RWPE1 (cell line): ENCODE results near the gene B3GAT2.
"Not testable (repeated sequence)": the region's sequence is repeated elsewhere in the genome, so short reads cannot be mapped to it uniquely, and the experiment has no call there.

Experiments used
- CTCF ChIA-PET: fragments of 350-600 bp; sonication (Branson Sonifier 250); formaldehyde crosslinking; extraction: SDS; loops from one replicate; lab custom pipeline; 2021; lab: Yijun Ruan, JAX
- POLR2A ChIA-PET: fragments of 400-600 bp; formaldehyde crosslinking; extraction: SDS; loops from one replicate; lab custom pipeline; 2020; ENCODE audit warnings: antibody characterized with exemption; ENCODE audit not compliant: low non-redundant PET; lab: Yijun Ruan, JAX
- DNase-seq: peaks from one replicate; pipeline ENCODE4 v3.0.0; 2012; ENCODE audit warnings: low spot score
- H3K27ac ChIP-seq: fragments of 450-650 bp; 2 replicates; pipeline ENCODE4 v1.5.1; 2017
- TF ChIP-seq, protein P1 (sequence below): fragments of 450-650 bp; conservative IDR thresholded peaks from 2 replicates; pipeline ENCODE4 v1.5.1; 2017; ENCODE audit warnings: low read depth, mild to moderate bottlenecking

B3GAT2 gene

GRCh38 chr6:70955441-70956190 is 1.2 kb downstream of the B3GAT2 start:
- CTCF ChIA-PET = interaction anchor here (0.5 to 1.8 kb wide), 13 partner anchors 27 to 737 kb away, joined by 3 to 17 read pairs (median 4); no protein-coding TSS in a partner anchor
- TF ChIP-seq, protein P1, sequence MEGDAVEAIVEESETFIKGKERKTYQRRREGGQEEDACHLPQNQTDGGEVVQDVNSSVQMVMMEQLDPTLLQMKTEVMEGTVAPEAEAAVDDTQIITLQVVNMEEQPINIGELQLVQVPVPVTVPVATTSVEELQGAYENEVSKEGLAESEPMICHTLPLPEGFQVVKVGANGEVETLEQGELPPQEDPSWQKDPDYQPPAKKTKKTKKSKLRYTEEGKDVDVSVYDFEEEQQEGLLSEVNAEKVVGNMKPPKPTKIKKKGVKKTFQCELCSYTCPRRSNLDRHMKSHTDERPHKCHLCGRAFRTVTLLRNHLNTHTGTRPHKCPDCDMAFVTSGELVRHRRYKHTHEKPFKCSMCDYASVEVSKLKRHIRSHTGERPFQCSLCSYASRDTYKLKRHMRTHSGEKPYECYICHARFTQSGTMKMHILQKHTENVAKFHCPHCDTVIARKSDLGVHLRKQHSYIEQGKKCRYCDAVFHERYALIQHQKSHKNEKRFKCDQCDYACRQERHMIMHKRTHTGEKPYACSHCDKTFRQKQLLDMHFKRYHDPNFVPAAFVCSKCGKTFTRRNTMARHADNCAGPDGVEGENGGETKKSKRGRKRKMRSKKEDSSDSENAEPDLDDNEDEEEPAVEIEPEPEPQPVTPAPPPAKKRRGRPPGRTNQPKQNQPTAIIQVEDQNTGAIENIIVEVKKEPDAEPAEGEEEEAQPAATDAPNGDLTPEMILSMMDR = peak; percentile 93
- peak; percentile 63 for DNase-seq
- POLR2A ChIA-PET = interaction anchor here (0.5 kb wide), 1 partner anchor 733 kb away, joined by 3 read pairs; no protein-coding TSS in a partner anchor
- no peak overlapping the region for H3K27ac ChIP-seq

- TF ChIP-seq, protein P1 = no peak
- no peak for DNase-seq
- ChIA-PET CTCF (interaction anchor here (1.7 kb wide), 1 partner anchor 247 kb away, joined by 15 read pairs; no protein-coding TSS in a partner anchor), POLR2A (no interaction called here)
- no peak overlapping the region for H3K27ac ChIP-seq
Measured at GRCh38 chr6:70954750-70955149, 2.1 kb downstream of the B3GAT2 start.

- ChIA-PET POLR2A (no interaction called here), CTCF (no interaction called here)
- no peak for DNase-seq
- H3K27ac ChIP-seq = no peak overlapping the region
- TF ChIP-seq, protein P1 = no peak
Measured at GRCh38 chr6:70954176-70954575, 2.7 kb downstream of the B3GAT2 start.

DNA sequence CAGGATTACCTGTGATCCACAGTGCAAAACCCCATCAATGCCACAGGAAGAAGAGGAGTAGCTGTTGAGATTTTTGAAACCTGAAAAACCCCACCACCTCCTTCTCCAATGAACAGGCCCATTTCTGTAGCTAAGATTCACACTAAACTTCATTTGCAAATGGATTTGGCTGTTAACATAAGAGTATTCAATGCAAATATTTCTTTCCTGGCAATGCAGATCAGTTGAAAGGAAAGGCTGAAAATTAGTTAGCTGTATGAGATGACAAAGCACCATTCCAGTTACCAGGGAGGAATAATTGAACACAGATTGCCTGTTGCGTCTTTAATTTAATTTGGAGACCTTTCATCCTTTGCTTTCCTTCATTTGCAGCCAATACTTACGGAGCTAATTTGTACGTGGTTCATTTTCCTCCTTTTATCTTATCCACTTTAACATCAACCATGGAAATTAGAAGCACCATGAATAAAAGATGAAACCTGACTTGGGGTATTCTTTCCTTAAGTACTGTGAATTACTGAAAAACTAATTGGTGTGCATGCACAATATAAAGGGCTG is 4.2 kb downstream of the B3GAT2 start:
- no peak for DNase-seq
- no peak overlapping the region for H3K27ac ChIP-seq
- ChIA-PET POLR2A (no interaction called here), CTCF (no interaction called here)
- TF ChIP-seq, protein P1 = no peak

DNA sequence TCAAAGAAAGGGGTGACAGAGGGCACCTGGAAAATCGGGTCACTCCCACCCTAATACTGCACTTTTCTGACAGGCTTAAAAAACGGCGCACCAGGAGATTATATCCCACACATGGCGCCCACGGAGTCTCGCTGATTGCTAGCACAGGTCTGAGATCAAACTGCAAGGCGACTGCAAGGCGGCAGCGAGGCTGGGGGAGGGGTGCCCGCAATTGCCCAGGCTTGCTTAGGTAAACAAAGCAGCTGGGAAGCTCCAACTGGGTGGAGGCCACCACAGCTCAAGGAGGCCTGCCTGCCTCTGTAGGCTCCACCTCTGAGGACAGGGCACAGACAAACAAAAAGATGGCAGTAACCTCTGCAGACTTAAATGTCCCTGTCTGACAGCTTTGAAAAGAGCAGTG is 12.5 kb downstream of the B3GAT2 start:
- H3K27ac ChIP-seq, CTCF ChIA-PET, POLR2A ChIA-PET, DNase-seq: not testable (repeated sequence)

DNA sequence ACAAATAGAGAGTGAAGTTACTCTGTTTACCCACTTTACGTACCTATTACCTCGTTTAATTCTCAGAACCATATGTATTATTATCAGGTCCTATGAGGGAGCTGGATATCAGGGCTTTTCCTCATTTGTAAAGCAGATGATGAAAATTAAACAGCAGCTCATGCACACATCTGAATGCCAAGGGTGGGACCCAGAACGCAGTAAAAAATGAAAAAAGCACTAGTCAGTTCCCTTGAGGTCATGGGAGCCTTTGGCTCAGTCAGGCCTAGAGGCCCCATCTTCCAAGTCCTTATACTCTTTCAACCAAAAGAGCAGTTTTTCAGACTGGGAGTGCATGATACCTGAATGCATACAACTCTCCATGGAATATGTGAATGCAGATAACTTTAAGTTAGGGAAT is 23.0 kb downstream of the B3GAT2 start:
- CTCF ChIA-PET = interaction anchor here (0.5 kb wide), 1 partner anchor 557 kb away, joined by 3 read pairs; no protein-coding TSS in a partner anchor
- DNase-seq = no peak
- POLR2A ChIA-PET = no interaction called here
- H3K27ac ChIP-seq = no peak overlapping the region
- TF ChIP-seq, protein P1 = no peak

GRCh38 chr6:70905742-70906141 is 51.1 kb downstream of the B3GAT2 start:
- no peak for DNase-seq
- no peak overlapping the region for H3K27ac ChIP-seq
- CTCF ChIA-PET = no interaction called here
- POLR2A ChIA-PET = no interaction called here
- TF ChIP-seq, protein P1 = no peak
